ENCODE measurements around the gene HLA-DPA1.

DNA sequence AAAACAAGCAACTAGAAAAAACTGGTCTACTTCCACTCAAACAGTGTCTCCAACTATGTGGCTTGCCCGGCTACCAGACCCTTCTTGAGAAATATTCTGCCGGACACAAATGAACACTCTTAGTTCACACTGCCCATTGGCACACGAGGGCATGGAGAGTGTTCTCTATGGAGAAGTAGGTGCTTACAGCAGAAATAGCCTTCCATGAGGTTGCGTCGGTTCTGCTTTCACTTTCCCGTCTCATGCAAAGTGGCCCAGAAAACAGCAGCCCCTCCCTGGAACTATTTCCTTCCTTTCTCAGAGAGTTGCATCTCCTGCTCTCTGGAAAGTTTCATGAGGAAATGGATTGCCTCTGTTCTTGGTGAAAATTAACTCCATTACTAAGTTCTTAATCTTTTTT lies 54.5 kb downstream of the HLA-DPA1 start:
- TF ChIP-seq CTCF (IDR thresholded peaks at IDR 0.05) (no peak), EZH2 (IDR thresholded peaks at IDR 0.05; ENCODE audit: borderline replicate concordance, insufficient read depth, low read depth, low read length, poor library complexity, severe bottlenecking) (no peak)
